HuH-7 (cell line): ENCODE measurements around the gene GNAS.
A peak's percentile ranks its signal among the peaks of the same experiment; 100 is the strongest.

ENCODE experiments used
- DNase-seq: peaks from one replicate; pipeline ENCODE4 v3.0.0; 2011; ENCODE audit warnings: low spot score

Gene GNAS

GRCh38 chr20:58882704-58883089, 30.2 kb downstream of the GNAS start:
- DNase-seq: no peak

DNA sequence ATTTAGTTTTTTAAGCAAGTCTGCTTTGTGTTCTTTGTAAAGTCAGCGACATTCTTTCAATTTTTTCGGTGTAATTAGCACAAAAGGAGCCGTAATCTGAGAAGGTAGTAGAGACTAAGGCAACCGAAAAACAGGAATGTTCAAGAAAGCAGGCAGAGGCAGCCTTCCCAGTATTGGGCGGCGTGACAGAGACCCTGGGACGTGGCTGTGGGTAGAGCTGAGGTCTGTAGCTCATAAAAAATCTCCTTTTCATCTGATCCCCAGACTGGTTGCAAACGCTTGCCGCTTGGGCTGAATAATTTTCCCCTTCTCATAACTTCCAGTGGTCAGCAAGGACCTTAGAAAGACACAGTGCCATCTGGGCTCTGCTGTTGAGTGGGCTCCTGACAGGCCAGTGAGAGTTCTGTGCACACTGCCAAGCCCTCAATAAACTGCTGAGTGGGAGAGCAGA, 30.8 kb downstream of the GNAS start:
- DNase-seq: no peak

DNA sequence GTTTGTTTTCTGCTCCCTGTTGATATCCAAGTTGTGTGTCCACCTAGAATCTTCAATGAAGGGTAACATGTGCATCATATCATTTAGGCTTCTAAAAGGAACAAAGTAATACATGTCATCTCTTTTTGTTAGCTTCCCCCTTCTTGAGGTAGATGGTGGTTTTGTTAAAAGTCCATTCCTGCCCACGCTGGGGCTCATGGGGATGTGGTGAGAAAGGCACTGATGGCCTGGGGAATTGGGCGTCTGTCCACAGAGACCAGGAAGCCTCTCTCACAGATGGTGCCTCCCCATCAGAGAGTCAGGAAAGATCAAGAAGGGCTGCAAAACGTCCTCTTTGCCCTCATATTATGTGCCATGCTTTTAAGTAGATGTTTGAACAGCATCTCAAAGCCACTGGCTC, 32.5 kb downstream of the GNAS start:
- DNase-seq: no peak

DNA sequence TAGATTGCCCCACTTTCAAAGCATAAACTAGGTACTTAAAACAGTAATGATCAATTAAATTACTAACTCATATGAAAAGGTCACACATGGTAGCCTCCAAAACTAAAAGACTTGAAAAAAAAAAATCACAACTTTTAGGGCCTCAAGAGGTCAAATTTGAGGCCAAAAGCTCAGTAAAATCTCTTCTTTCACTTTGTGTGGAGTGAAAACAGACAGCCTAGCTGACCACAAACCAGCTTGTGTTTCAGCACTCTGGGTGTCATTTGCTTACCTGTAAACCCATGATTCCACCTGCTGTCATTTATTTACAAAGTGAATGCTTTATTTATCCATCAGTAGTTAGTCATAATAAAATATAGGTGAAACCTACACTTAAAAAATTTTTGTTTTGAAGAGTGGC, 34.0 kb downstream of the GNAS start:
- DNase-seq: no peak

- DNase-seq: no peak
Observed at GRCh38 chr20:58888103-58888502, 35.6 kb downstream of the GNAS start.

DNA sequence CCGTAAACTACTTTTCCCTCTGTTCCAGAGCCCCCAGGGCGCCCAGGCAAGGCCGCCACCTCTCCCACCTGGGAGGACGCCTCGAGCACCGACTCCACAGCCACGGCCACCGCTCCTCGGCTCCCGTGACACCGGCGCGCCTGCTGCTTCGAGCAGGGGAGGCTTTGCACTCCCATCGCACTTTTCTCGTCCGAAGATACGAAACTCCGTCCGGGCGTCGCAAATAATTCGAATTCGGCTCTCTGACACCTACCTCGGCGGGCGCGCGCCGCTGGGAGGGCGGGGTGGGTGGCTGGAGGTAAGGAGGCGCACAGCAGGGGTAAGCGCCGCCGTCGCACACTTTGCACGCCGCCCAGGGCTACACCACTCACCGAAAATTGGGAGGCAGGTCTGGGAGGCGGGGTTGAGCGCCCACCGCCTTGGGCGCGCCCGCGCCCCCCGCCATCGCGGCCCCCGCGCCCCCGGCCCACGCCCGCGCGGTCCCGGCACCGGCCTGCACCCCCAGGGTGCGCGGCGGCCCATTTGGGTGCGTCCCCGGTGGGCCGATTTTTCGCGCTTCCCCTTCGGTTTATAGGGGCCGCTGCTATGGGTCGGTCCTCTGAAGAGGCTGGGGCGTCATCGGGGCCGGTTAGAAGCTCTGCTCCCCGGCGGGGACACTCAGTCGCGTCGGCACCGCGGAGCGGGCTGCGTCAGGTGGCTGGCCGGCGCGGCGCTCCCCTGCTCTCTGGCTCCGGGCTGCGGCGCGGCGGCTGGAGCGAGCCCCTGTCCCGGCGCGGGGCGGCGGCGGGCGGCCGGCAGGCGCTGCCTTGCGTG, 36.2 kb downstream of the GNAS start:
- DNase-seq: peak; percentile 91

DNA sequence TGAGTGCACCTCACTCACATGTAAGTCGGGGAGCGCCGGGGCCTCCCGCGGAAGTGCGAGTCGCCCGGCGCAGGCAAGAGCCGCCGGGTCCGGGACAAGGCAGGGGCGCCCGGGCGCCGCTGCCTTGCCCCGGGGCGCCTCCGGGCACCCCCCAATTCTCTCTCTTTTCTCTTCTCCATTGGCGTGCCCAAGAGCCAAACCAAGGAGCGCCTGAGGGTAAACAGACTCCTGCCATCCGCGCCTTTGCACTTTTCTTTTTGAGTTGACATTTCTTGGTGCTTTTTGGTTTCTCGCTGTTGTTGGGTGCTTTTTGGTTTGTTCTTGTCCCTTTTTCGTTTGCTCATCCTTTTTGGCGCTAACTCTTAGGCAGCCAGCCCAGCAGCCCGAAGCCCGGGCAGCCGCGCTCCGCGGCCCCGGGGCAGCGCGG, 36.8 kb downstream of the GNAS start:
- peak; percentile 22 for DNase-seq

DNA sequence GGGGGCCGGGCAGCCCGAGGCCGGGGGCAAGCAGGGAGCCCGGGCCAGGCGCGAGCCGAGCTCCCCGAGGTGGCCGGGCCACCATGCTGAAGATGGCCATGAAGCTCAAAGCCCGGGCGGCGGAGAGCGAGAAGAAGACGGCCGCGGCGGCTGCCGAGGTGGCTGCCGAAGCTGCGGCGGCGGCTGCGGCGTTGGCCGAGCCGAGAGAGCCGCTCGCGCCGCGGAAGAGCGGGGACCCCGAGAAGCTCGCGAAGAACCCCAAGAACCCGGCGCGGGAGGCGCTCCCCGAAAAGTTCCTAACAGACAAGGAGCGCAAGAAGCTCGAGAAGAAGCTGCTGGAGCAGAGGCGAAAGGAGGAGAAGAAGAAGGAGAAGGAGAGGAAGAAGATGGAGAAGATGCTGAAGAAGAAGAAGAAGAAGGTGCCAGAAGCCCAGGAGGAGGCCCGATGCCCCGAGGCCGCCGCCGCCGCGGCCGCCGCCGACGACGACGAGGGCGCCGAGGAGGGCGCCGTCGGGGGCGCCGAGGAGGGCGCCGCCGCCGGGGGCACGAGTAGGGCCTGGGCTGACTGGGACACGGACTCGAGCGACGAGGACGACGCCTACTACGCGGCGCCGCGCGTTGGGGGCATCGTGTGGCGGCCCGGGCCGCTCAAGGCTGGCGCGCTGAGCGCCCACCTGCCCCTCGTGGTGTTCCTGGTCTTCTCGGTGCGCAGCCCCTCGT, 37.4 kb downstream of the GNAS start:
- no peak for DNase-seq

DNA sequence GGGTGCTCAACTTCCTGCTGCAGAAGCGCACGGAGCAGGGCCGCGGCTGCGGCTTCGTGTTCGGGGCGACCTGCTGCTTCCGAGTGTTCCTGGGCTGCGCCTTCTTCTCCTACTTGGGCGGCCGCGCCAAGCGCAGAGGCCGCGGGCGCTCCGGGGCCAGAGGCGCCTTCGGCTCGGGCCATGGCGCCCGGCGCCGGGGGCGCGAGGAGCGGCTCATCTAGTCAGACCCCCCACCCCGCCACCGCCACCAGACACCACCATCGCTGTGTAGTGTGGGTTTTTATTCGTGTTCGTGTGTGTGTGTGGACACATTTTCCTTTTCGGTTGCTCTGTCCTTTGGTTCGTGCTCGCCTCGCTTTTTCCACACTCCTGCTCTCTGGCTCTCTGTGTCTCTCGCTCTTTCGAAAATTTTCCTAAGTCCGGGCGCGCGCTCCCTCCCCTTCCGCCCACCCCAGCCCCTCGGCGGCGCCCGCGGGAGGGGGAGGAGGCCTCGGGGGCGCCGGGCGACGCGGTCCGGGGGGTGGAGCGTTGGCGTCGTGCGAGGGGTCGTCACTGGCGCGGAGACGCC, 38.1 kb downstream of the GNAS start:
- DNase-seq: peak; percentile 91

DNA sequence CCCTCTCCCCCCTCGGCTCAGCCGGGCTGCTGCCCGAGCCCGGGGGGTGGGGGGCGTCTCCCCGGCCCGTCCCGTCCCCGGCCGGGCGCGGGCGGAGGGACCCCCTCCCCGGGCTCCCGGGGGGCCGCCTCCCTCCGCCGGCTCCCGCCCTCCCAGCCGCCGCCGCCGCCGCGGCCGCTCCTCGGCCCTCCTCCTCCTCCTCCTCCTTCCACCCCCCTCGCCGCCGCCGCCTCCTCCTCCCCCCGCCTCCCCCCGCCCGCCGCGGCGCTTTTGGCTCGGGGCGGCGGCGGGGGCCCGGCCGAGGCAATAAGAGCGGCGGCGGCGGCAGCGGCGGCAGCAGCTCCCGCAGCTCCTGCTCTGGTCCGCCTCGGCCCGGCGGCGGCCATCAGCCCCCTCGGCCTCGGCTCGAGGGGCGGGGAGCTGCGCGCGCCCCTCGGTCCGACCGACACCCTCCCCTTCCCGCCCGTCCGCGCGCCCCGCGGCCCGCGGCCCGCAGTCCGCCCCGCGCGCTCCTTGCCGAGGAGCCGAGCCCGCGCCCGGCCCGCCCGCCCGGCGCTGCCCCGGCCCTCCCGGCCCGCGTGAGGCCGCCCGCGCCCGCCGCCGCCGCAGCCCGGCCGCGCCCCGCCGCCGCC, 38.7 kb downstream of the GNAS start:
- DNase-seq: peak; percentile 52

- DNase-seq: peak; percentile 43
Observed at GRCh38 chr20:58891718-58892140, 39.2 kb downstream of the GNAS start.

DNA sequence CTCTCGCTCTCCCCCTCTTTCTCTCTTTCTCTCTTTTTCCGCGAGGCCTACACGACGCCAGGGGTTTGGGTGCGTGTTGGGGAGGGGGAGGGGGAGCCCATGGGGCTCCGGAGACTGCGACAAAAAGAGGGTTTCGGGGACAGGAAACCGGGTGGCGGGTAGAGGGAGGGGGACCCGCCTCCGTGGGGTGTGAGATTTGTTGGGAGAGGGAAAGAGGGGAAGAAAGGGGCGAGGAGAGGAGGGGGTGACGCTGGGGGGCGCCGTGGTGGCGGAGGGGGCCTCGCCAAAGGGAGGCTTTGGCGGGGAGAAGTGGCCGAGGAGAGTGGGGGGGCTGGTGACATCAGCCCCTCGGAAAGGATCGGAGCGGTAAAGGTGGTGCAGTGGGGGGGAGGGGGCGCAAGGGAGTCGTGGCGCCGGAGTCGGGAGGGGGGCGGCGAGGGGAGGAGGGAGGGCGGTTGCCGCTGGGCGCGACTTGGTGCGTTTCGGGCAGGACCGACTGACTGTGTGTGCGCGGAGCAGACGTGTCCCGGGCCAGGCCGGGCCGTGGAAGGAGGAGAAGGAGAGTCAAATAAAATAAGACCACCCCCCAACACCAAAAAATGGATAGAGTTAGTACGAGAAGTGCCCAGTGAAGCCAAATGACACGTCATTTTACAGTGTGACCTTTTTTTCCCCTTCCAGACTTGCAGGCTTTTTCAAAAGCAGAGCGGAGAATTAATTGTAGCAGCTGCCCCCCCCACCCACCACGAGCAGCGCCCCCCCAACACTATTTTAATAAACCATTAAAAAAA, 39.8 kb downstream of the GNAS start:
- peak; percentile 77 for DNase-seq

DNA sequence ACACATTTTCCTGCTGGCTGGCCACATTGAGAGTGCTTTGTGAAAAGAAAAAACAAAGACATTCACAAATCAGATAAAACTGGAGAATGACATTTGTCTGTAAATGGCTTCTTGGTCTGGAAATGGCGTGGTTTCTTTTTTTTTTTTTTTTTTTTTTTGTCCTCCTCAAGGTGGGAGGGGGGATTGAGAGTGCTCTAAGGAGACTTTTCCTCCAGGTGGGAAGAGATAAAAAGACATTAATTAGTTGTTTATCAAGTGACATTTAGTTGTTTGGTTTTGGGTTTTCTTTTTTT, 40.4 kb downstream of the GNAS start:
- no peak for DNase-seq

DNA sequence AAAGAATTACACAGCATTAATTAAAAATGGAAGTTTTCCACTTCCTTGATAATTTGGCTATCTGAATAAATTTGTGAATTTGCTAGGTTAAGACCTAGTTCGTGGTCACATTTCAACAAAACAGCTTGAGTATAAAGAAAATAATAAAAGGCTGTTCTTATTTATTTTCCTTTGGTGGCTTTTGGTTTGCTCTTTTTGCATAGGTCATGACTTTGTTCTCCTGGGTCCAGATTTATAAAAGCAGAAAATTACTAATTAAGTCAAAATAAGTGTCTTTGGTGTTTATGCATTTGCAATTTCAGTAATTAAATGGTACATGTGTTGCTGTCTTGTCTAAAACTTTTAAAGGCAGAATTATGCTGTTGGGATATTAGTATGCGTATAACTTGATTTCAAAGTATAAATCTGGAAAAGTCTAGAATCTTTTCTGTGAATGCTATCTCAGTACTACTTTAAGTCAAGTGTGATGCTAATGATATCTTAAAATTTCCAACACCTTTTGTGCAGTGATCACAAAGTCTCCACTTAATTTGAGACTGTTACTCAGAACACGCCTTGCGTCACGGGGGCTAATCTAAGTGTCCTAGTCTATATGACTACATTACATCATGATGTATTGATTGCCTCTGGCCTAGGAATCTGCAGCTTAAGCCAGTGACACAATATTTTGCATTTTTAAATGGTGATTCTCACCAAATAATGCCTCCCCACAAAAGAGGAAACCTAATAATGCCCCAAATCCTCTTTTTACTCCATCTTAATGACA, 41.0 kb downstream of the GNAS start:
- peak; percentile 37 for DNase-seq

GRCh38 chr20:58894652-58895447, 42.3 kb downstream of the GNAS start:
- DNase-seq: no peak

DNA sequence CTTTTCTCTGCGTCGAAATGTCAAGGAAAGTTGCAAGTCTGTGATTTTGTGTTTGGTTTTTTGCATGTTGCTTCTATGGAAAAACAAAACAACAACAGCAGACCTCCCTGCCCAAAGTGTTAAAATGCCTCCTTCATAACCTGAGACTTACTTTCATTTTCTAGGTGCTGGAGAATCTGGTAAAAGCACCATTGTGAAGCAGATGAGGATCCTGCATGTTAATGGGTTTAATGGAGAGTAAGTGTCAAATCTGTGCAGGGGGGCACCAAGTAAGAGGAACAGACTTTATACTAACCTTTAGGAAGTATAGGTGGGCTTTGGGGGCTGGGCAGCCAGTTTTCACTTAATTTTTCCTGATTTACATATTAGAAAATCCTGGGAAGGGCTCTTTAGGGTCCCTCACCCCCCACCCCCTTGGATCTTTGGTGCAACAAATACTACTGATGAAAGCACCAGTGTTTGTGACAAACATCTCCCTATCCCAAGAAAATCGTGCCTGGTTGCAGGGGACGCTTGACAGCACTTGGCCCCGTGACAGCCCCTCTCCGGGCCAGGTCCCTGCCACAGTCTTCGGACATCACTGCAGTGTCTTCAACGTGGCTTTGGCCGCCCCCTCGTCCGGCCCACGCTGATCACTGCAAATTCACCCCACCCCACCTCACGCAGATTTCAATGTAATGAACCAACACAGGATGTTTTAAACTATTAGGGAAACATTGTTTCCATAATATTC, 43.1 kb downstream of the GNAS start:
- no peak for DNase-seq

DNA sequence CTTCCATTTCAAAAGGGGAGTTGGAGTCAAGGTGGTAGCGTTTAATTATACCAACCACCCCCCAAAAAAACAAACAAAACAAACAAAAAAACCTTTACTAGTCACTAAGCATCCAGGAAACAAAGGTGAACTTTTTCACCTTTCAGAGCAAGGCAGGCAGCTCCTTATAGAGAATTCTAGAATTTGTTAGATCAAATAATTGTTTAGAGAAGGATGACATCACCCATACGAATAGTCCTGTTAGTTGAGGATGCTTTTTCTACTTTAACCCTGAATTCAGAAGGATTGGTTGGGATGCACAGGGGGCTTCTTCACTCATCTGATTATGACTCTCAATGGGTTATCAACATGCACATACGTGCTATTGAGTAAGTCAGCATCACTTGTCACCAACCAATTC, 44.3 kb downstream of the GNAS start:
- DNase-seq: no peak

GRCh38 chr20:58897488-58897887, 45.0 kb downstream of the GNAS start:
- no peak for DNase-seq

DNA sequence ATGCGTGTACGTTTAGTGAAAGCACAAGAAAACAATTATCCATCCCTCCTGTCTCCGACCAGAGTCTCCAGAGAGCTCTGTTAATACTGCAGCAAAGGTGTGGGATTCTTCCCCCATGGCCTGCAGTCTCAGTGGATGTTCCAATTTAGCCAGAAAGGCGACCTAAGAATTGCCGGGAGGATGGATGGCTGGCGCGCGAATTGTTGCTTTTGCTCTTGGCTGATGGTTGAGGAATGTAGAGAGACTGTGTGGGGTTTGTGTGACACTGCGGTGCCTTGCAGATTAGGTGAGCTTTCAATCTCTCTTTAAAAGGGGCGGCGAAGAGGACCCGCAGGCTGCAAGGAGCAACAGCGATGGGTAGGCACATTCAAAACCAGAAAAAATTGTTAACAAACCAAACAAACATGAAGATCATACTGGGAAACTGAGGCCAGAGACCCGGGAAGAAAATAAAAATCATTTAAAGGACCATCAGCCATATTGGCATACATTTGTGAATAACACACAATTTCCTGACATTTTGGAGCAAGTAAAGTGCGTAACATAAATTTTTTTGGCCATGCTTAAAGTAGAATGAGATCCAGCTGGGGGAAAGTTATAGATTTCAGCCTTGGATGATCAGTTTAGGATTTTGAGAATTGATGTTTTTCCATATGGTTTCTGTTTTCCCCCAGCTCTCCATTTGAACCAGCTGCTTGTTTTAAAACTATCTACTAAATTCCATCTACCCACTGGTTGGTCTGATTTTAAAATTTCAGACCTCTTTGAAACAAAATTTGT, 46.3 kb downstream of the GNAS start:
- DNase-seq: no peak
